HepG2 (cell line): ENCODE measurements around the gene CAPG. TPM values are rescaled to one million over a fixed set of nuclear protein-coding genes. Genes with fewer than 3 reads are reported as not detected.

Experiments
- ARNT ChIP-seq: fragments of 450-650 bp; IDR thresholded peaks from 2 replicates; pipeline ENCODE4 v1.6.1; 2017
- CCDC6 ChIP-seq: sonication (generic); formaldehyde crosslinking; IDR thresholded peaks from 2 replicates; pipeline ENCODE4 v1.8.1; 2022; ENCODE audit warnings: mild to moderate bottlenecking, missing genetic modification reagents, moderate library complexity
- CEBPG ChIP-seq: IDR thresholded peaks from 2 replicates; pipeline ENCODE4 v1.6.1; 2016
- GATAD2A ChIP-seq: IDR thresholded peaks from 2 replicates; pipeline ENCODE4 v1.6.1; 2016
- HHEX ChIP-seq: IDR thresholded peaks from 2 replicates; pipeline ENCODE4 v1.6.1; 2016; ENCODE audit warnings: control low read depth
- HOXD1 ChIP-seq: sonication (generic); formaldehyde crosslinking; IDR thresholded peaks from 2 replicates; pipeline ENCODE4 v1.5.0; 2020; ENCODE audit warnings: missing genetic modification reagents
- ISL2 ChIP-seq: sonication (generic); formaldehyde crosslinking; IDR thresholded peaks from 2 replicates; pipeline ENCODE4 v1.5.0; 2020; ENCODE audit warnings: missing genetic modification reagents
- KLF16 ChIP-seq, 2 experiments: sonication (generic) in 1 of 2; formaldehyde crosslinking in 1 of 2; IDR thresholded peaks; 2 replicates each; pipeline versions ENCODE4 v1.6.1 to v1.8.0; 2016 to 2023; ENCODE audit warnings: missing genetic modification reagents in 2 of 2, missing compliant biosample characterization in 1 of 2
- PRPF4 ChIP-seq: fragments of 200-400 bp; formaldehyde crosslinking; IDR thresholded peaks from 2 replicates; pipeline ENCODE4 v1.6.1; 2016; ENCODE audit warnings: low read length, low read depth; ENCODE audit not compliant: poor library complexity, severe bottlenecking
- RAD21 ChIP-seq: fragments of 450-650 bp; formaldehyde crosslinking; IDR thresholded peaks from 2 replicates; pipeline ENCODE4 v1.5.0; 2020; ENCODE audit warnings: mild to moderate bottlenecking
- SOX5 ChIP-seq: IDR thresholded peaks from 2 replicates; pipeline ENCODE4 v1.6.1; 2016; ENCODE audit warnings: borderline replicate concordance
- SP1 ChIP-seq, 2 experiments: fragments of 450-650 bp in 1 of 2; sonication (generic) in 1 of 2; formaldehyde crosslinking in 1 of 2; IDR thresholded peaks; 2 replicates each; pipeline versions ENCODE4 v1.4.0 to v1.6.1; 2016 to 2020; ENCODE audit warnings: missing genetic modification reagents in 1 of 2
- U2AF2 ChIP-seq: fragments of 200-400 bp; formaldehyde crosslinking; IDR thresholded peaks from 2 replicates; pipeline ENCODE4 v1.6.1; 2017; ENCODE audit warnings: low read depth, mild to moderate bottlenecking, low read length
- ZFP90 ChIP-seq: sonication (generic); formaldehyde crosslinking; IDR thresholded peaks from 2 replicates; pipeline ENCODE4 v1.8.0; 2022; ENCODE audit warnings: missing genetic modification reagents, mild to moderate bottlenecking, inconsistent platforms, borderline replicate concordance
- ZFY ChIP-seq: sonication (generic); formaldehyde crosslinking; IDR thresholded peaks from 2 replicates; pipeline ENCODE4 v1.4.0; 2020; ENCODE audit warnings: missing genetic modification reagents
- ZNF20 ChIP-seq: sonication (generic); formaldehyde crosslinking; IDR thresholded peaks from 2 replicates; pipeline ENCODE4 v1.4.0; 2020; ENCODE audit warnings: mild to moderate bottlenecking, moderate library complexity, missing genetic modification reagents
- ZNF383 ChIP-seq: sonication (generic); formaldehyde crosslinking; IDR thresholded peaks from 2 replicates; pipeline ENCODE4 v1.4.0; 2020; ENCODE audit warnings: missing genetic modification reagents, mild to moderate bottlenecking, borderline replicate concordance
- ZNF747 ChIP-seq: sonication (generic); formaldehyde crosslinking; IDR thresholded peaks from 2 replicates; pipeline ENCODE4 v1.8.1; 2023; ENCODE audit warnings: missing genetic modification reagents, mild to moderate bottlenecking, borderline replicate concordance
- polyA plus RNA-seq, 8 experiments: library from polyadenylated mRNA; depleted of rRNA in 3 of 8; stranded (reverse) in 7 of 8; unstranded in 1 of 8; fragments of >200 nt; fragmentation: Illumina TruSeq in 4 of 8; extraction: Trizol in 4 of 8; gene quantifications; 2 replicates each; pipeline versions ENCODE4 v1.2.1 to v1.2.3, GENCODE V29; 2011 to 2016; ENCODE audit warnings: low read depth in 4 of 8, missing spikeins in 1 of 8, mixed read lengths in 1 of 8; ENCODE audit not compliant: insufficient read depth in 1 of 8
- total RNA-seq, 5 experiments: library from RNA; depleted of rRNA; stranded (reverse); fragments of >200 nt; fragmentation: Illumina TruSeq; extraction: Trizol; gene quantifications; 2 replicates each; pipeline ENCODE4 v1.2.3, GENCODE V29; 2016; ENCODE audit warnings: low read depth in 1 of 5
- TF ChIP-seq, protein P1 (sequence below): sonication (generic); formaldehyde crosslinking; IDR thresholded peaks from 2 replicates; pipeline ENCODE4 v1.9.0; 2022; ENCODE audit warnings: missing genetic modification reagents, mild to moderate bottlenecking, borderline replicate concordance
- TF ChIP-seq, protein P2 (sequence below): sonication (generic); formaldehyde crosslinking; IDR thresholded peaks from 2 replicates; pipeline ENCODE4 v1.8.1; 2023; ENCODE audit warnings: missing genetic modification reagents, inconsistent platforms, borderline replicate concordance
- TF ChIP-seq, protein P3 (sequence below): sonication (generic); formaldehyde crosslinking; IDR thresholded peaks from 2 replicates; pipeline ENCODE4 v1.8.0; 2022; ENCODE audit warnings: mild to moderate bottlenecking, missing genetic modification reagents, moderate library complexity
- TF ChIP-seq, protein P4 (sequence below): sonication (generic); formaldehyde crosslinking; IDR thresholded peaks from 2 replicates; pipeline ENCODE4 v1.8.1; 2023; ENCODE audit warnings: mild to moderate bottlenecking, moderate library complexity, missing genetic modification reagents
- TF ChIP-seq, protein P5 (sequence below): sonication (generic); formaldehyde crosslinking; IDR thresholded peaks from 2 replicates; pipeline ENCODE4 v1.4.0; 2020; ENCODE audit warnings: missing genetic modification reagents, mild to moderate bottlenecking, borderline replicate concordance
- TF ChIP-seq, protein P6 (sequence below): sonication (generic); formaldehyde crosslinking; IDR thresholded peaks from 2 replicates; pipeline ENCODE4 v1.5.0; 2020; ENCODE audit warnings: missing genetic modification reagents

The CAPG gene
- total and polyA plus RNA-seq, 2 of the 13 experiments (the other 11 are each of a cell fraction or from before 2014, with no cell fraction given): 12.7 to 18.2 TPM

DNA sequence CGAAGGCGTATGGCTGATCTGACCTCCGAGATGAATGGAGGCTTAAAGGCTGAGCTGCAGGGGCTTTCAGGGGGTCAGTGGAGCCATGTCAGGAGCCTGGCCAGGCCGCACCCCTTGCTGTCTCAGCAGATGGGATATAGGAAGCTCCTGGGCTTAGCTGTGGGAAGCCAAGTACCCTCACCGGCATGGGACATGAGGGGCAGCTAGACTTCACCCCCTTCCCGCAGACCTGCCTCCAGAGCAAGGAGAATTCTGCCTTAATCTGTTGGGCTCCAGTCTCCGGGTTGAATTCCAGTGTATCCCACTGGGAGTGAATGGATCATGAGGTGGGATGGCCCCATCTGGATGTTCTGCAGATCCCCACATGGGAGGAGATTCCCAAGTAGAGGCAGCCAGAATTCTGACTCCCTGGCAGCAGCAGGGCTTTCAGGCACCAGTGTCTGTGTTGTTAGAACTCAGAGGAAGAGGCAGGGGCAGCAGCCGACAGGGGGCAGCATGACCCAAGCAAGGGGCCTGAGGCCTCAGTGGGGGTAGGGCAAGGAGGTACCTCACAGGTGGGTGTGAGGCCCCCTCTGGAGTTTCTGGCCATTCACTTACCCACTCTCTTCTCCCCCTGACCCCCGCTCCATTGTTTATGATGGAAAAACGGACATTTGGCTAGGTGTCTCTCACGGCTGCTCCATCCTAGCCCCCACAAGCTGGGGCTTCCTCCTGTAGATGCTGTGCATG is 19.1 kb downstream of the CAPG start (continued):
- TF ChIP-seq, protein P1, sequence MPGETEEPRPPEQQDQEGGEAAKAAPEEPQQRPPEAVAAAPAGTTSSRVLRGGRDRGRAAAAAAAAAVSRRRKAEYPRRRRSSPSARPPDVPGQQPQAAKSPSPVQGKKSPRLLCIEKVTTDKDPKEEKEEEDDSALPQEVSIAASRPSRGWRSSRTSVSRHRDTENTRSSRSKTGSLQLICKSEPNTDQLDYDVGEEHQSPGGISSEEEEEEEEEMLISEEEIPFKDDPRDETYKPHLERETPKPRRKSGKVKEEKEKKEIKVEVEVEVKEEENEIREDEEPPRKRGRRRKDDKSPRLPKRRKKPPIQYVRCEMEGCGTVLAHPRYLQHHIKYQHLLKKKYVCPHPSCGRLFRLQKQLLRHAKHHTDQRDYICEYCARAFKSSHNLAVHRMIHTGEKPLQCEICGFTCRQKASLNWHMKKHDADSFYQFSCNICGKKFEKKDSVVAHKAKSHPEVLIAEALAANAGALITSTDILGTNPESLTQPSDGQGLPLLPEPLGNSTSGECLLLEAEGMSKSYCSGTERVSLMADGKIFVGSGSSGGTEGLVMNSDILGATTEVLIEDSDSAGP: peak; percentile 70; the same call in 1 of the 2 replicates
- TF ChIP-seq CCDC6 (CRISPR knock-in tag) (peak; percentile 53; the same call in 1 of the 2 replicates), ZNF747 (CRISPR knock-in tag) (no peak), RAD21 (CRISPR knock-in tag) (peak; percentile 98), ARNT (no peak), KLF16 (CRISPR knock-in tag; IDR thresholded peaks at IDR 0.05) (no peak), SOX5 (CRISPR knock-in tag) (peak; percentile 41; the same call in 1 of the 2 replicates), PRPF4 (peak; percentile 46), ZNF383 (no peak), U2AF2 (no peak), HHEX (CRISPR knock-in tag) (no peak), ISL2 (CRISPR knock-in tag) (peak; percentile 44; the same call in 1 of the 2 replicates), GATAD2A (CRISPR knock-in tag) (peak; percentile 50; the same call in 1 of the 2 replicates), SP1 (IDR thresholded peaks at IDR 0.05) (no peak), SP1 (CRISPR knock-in tag; IDR thresholded peaks at IDR 0.05) (no peak), ZNF20 (CRISPR knock-in tag) (no peak), HOXD1 (CRISPR knock-in tag) (0 out of 2 replicates have a peak, but pooled peaks have one; percentile 9), CEBPG (CRISPR knock-in tag) (no peak), ZFY (CRISPR knock-in tag) (peak; percentile 55; the same call in 1 of the 2 replicates), ZFP90 (peak; percentile 92)
- TF ChIP-seq, protein P2, sequence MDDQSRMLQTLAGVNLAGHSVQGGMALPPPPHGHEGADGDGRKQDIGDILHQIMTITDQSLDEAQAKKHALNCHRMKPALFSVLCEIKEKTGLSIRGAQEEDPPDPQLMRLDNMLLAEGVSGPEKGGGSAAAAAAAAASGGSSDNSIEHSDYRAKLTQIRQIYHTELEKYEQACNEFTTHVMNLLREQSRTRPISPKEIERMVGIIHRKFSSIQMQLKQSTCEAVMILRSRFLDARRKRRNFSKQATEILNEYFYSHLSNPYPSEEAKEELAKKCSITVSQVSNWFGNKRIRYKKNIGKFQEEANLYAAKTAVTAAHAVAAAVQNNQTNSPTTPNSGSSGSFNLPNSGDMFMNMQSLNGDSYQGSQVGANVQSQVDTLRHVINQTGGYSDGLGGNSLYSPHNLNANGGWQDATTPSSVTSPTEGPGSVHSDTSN (CRISPR knock-in tag): no peak
- TF ChIP-seq, protein P3, sequence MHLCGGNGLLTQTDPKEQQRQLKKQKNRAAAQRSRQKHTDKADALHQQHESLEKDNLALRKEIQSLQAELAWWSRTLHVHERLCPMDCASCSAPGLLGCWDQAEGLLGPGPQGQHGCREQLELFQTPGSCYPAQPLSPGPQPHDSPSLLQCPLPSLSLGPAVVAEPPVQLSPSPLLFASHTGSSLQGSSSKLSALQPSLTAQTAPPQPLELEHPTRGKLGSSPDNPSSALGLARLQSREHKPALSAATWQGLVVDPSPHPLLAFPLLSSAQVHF (CRISPR knock-in tag): no peak
- TF ChIP-seq, protein P4, sequence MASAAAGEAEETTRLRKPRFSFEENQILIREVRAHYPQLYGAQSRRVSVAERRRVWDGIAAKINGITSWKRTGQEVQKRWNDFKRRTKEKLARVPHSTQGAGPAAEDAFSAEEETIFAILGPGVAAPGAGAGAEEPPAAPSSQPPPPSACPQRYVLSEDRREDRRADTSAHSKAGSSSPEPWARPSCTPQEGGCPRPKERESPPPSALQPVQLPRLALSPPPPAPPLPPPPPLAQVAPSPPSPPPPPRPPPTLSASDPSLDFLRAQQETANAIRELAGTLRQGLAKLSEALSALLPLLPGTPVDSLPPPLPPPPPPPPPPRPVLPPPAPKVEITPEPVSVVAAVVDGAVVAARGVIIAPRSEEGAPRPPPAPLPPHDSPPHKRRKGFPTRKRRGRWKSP (CRISPR knock-in tag): 0 out of 2 replicates have a peak, but pooled peaks have one; percentile 29
- TF ChIP-seq, protein P5, sequence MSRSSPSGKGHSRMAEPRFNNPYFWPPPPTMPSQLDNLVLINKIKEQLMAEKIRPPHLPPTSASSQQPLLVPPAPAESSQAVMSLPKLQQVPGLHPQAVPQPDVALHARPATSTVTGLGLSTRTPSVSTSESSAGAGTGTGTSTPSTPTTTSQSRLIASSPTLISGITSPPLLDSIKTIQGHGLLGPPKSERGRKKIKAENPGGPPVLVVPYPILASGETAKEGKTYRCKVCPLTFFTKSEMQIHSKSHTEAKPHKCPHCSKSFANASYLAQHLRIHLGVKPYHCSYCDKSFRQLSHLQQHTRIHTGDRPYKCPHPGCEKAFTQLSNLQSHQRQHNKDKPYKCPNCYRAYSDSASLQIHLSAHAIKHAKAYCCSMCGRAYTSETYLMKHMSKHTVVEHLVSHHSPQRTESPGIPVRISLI (CRISPR knock-in tag): peak; percentile 43; the same call in 1 of the 2 replicates
- TF ChIP-seq, protein P6, sequence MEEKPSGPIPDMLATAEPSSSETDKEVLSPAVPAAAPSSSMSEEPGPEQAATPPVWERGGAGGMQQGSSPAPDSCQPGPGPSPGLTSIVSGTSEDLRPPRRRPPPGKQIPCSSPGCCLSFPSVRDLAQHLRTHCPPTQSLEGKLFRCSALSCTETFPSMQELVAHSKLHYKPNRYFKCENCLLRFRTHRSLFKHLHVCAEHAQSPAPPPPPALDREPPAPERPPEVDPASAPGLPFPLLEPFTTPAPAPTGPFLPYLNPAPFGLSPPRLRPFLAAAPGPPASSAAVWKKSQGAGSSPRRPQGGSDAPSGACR (CRISPR knock-in tag): peak; percentile 44; the same call in 1 of the 2 replicates
